ENCODE results near the gene INPP5J.
A peak's percentile ranks its signal among the peaks of the same experiment; 100 is the strongest.

Gene INPP5J

GRCh38 chr22:31139866-31140716 is 17.3 kb downstream of the INPP5J start, which contains the start of gene PLA2G3:
Gene PLA2G3 (minus strand): TSS chr22:31140508. CDS start chr22:31140354, 154 bp downstream.
- Mint-ChIP-seq H3K9me3 (no peaks in the 10 kb centered on the region), H3K36me3 (no peaks in the 10 kb centered on the region)

DNA sequence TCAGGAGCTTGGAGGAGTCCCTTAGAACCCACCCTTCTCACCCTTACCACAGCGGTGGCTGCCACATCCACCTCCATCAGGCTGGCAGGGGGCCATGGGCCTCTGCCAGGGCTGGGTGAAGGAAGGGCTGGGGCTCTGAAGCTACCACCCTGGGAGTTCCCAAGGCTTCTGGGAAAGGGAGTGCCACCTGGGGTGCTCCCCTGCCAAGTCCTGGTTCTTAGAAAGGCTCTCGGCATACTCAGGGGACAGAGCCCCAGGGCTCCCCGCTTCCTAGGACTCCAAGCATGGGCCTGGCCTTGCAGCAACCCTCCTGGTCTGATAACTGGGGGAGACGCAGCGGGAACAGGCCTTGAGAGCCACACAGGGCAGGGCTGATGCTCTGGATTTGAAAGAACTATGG is 18.0 kb downstream of the INPP5J start:
- no peak for ATAC-seq
- H3K4me3 Mint-ChIP-seq, result no peak overlapping the region
- no peaks in the 10 kb centered on the region for H3K9me3 Mint-ChIP-seq
- DNase-seq (ENCODE audit: low spot score in 2 of 2), result no peak
- no peaks in the 10 kb centered on the region for H3K4me1 Mint-ChIP-seq
- H3K27ac Mint-ChIP-seq, result peak overlapping the region; percentile 56
- H3K36me3 Mint-ChIP-seq, result no peaks in the 10 kb centered on the region

More at GRCh38 chr22:31139866-31140716, 17.3 kb downstream of the INPP5J start, which contains the start of gene PLA2G3:
- H3K4me1 Mint-ChIP-seq, result no peaks in the 10 kb centered on the region
- DNase-seq (ENCODE audit: low spot score in 2 of 2) (no peak), ATAC-seq (no peak)
- H3K27ac Mint-ChIP-seq, result peak within 1 kb of the TSS; percentile 56
- H3K4me3 Mint-ChIP-seq, result no peak within 1 kb of the TSS

- H3K4me1 Mint-ChIP-seq, result no peaks in the 10 kb centered on the region
- no peak for DNase-seq (ENCODE audit: low spot score in 2 of 2)
- no peaks in the 10 kb centered on the region for H3K9me3 Mint-ChIP-seq
- no peak overlapping the region for H3K4me3 Mint-ChIP-seq
- no peaks in the 10 kb centered on the region for H3K36me3 Mint-ChIP-seq
- H3K27ac Mint-ChIP-seq, result peak overlapping the region; percentile 56
- ATAC-seq, result no peak
Measured at GRCh38 chr22:31141551-31141950, 18.8 kb downstream of the INPP5J start.

DNA sequence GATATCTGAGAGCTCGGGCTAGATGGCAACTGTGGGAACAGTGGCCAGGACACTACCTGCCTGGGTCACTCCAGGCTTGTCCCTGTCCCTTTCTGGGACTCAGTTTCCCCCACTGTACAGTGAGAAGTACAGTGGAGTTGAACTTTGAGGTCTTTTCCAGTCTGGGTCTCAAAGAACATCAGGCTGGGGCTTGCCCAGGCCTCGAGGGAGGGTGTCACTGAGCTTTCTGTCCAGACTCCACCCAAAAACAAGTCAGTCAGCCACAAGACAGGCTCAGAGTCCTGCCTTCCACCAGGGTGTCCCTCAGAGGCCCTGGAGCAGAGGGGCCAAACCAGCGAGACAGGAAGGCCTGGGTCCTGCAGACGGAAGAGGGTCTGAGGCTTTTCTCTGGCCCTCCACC is 19.5 kb downstream of the INPP5J start:
- DNase-seq (ENCODE audit: low spot score in 2 of 2) (no peak), ATAC-seq (no peak)
- no peak overlapping the region for H3K4me3 Mint-ChIP-seq
- H3K27ac Mint-ChIP-seq, result peak overlapping the region; percentile 56
- no peaks in the 10 kb centered on the region for H3K9me3 Mint-ChIP-seq
- H3K36me3 Mint-ChIP-seq, result no peaks in the 10 kb centered on the region
- no peaks in the 10 kb centered on the region for H3K4me1 Mint-ChIP-seq

DNA sequence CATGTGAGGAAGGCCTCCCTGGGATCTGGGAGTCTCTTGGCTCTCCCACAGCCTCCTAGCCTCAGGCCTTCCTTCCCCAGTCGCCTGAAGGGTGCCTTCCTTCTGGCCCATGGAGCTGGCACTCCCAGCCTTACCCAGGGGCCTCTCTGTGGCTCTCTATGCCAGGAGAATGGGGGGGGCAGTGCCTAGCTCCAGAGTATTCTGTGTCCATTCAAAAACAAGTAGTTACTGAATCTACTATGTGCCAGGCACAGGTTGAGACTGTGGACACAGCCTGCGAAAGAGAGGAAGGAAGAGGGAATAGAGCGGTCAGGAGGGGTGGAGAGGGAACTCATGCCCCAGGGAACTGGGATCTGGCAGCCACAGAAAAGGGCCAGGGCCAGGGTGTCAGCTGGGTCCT is 20.3 kb downstream of the INPP5J start:
- no peak for DNase-seq (ENCODE audit: low spot score in 2 of 2)
- H3K27ac Mint-ChIP-seq, result peak overlapping the region; percentile 50
- no peak overlapping the region for H3K4me3 Mint-ChIP-seq
- no peaks in the 10 kb centered on the region for H3K9me3 Mint-ChIP-seq
- H3K36me3 Mint-ChIP-seq, result no peaks in the 10 kb centered on the region
- no peaks in the 10 kb centered on the region for H3K4me1 Mint-ChIP-seq
- ATAC-seq, result no peak

- no peak for ATAC-seq
- Mint-ChIP-seq H3K36me3 (no peaks in the 10 kb centered on the region), H3K4me1 (no peaks in the 10 kb centered on the region), H3K27ac (peak overlapping the region; percentile 50), H3K9me3 (no peaks in the 10 kb centered on the region), H3K4me3 (no peak overlapping the region)
- DNase-seq (ENCODE audit: low spot score in 2 of 2), result no peak
Measured at GRCh38 chr22:31143537-31143936, 20.8 kb downstream of the INPP5J start.

GRCh38 chr22:31144223-31144622 is 21.5 kb downstream of the INPP5J start:
- DNase-seq (ENCODE audit: low spot score in 2 of 2) (no peak), ATAC-seq (peak; percentile 17)
- Mint-ChIP-seq H3K4me1 (no peaks in the 10 kb centered on the region), H3K27ac (peak overlapping the region; percentile 50), H3K36me3 (no peaks in the 10 kb centered on the region), H3K4me3 (no peak overlapping the region), H3K9me3 (no peaks in the 10 kb centered on the region)

DNA sequence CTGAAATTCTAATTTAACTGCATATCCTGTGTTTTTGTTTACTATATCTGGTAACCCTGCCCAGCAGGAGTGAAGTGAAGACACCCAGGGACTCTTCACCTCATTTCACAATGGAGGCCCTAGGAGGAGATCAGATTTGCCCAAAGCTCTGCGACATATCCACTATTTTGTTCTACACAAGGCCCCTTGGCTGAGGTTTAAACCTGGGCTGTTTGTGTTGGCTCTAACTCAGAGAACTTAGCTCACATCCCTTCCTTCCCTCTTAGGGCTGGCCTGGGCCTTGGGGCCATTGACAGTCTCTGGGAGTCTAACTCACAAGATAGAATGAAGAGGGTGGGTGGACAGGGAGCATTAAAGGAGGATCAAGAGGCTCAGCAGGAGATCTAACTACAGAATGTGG is 25.7 kb downstream of the INPP5J start:
- no peak overlapping the region for H3K4me3 Mint-ChIP-seq
- DNase-seq (ENCODE audit: low spot score in 2 of 2), result no peak

DNA sequence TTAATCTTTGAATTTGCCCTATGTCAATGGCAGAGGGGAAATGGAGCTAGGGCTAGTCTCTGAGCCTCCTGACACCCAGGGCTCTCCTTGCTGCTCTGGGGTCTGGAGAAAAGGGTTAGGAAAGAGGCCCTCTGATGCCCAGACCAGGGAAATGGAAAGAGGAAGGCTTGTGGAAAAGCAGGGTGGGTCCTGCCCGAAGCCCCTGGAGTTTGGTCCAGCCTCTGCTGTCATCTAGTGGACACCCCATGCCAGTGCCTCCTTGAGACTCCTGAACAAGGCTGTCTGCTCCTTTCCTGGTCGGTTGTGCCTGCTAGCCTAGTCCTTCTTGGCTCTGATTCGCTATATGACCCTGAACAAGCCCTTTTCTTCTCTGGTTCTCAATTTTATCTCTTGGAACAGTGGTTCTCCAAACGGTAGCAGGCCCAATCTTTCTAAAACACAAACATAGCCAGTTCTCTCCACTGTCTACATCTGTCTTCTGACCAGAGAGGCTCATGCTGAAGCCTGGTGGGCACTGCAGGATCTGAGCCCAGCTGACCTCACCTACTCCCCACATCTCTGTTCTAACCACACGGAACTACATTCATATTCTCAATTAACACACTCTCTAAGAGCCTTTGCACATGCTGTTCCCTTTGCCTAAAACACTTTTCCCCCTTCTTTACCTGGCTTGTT is 26.3 kb downstream of the INPP5J start:
- peak; percentile 65 for ATAC-seq
- peak in 1 of 2 donors; percentile 53 for DNase-seq (ENCODE audit: low spot score in 2 of 2)
- Mint-ChIP-seq H3K27ac (peak overlapping the region; percentile 8), H3K9me3 (no peaks in the 10 kb centered on the region), H3K36me3 (no peaks in the 10 kb centered on the region), H3K4me3 (no peak overlapping the region), H3K4me1 (no peaks in the 10 kb centered on the region)

More for the DNA sequence above, 25.7 kb downstream of the INPP5J start:
- Mint-ChIP-seq H3K27ac (peak overlapping the region; percentile 8), H3K9me3 (no peaks in the 10 kb centered on the region), H3K36me3 (no peaks in the 10 kb centered on the region), H3K4me1 (no peaks in the 10 kb centered on the region)
- ATAC-seq, result no peak

GRCh38 chr22:31150615-31151014 is 27.8 kb downstream of the INPP5J start:
- Mint-ChIP-seq H3K27ac (no peak overlapping the region), H3K36me3 (no peaks in the 10 kb centered on the region), H3K9me3 (no peaks in the 10 kb centered on the region), H3K4me1 (no peaks in the 10 kb centered on the region), H3K4me3 (no peak overlapping the region)
- ATAC-seq, result no peak
- DNase-seq (ENCODE audit: low spot score in 2 of 2), result no peak

- no peaks in the 10 kb centered on the region for H3K36me3 Mint-ChIP-seq
- H3K27ac Mint-ChIP-seq, result no peak overlapping the region
- DNase-seq (ENCODE audit: low spot score in 2 of 2) (no peak), ATAC-seq (no peak)
- no peak overlapping the region for H3K4me3 Mint-ChIP-seq
- H3K9me3 Mint-ChIP-seq, result no peaks in the 10 kb centered on the region
- no peaks in the 10 kb centered on the region for H3K4me1 Mint-ChIP-seq
Measured at GRCh38 chr22:31151872-31152271, 29.1 kb downstream of the INPP5J start.

DNA sequence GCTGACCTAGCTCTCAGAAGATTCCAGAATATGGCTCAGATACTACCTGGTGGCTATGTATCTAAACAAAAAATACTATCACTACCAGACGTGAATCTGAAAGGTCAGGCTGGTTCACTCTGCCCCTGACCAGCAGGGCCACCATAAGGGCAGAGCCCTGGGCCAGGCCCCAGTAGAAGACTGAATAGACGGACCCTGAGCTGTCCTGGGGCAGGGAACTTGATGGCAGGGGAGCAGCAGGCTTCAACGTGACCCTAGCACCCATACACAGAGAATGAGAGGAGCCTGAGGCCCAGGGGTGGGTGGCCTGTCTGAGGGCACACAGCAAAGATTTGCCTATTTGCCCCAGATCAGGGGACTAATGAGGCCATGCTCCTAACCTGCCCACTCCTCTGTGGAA is 30.6 kb downstream of the INPP5J start:
- no peak for ATAC-seq
- DNase-seq (ENCODE audit: low spot score in 2 of 2), result no peak
- no peak overlapping the region for H3K4me3 Mint-ChIP-seq
- no peaks in the 10 kb centered on the region for H3K9me3 Mint-ChIP-seq
- no peak overlapping the region for H3K27ac Mint-ChIP-seq
- H3K4me1 Mint-ChIP-seq, result no peaks in the 10 kb centered on the region
- no peaks in the 10 kb centered on the region for H3K36me3 Mint-ChIP-seq

- no peak for DNase-seq (ENCODE audit: low spot score in 2 of 2)
- no peak for ATAC-seq
- H3K4me3 Mint-ChIP-seq, result no peak overlapping the region
- H3K27ac Mint-ChIP-seq, result no peak overlapping the region
- no peaks in the 10 kb centered on the region for H3K9me3 Mint-ChIP-seq
- peaks cover 9% of the 10 kb centered on the region for H3K4me1 Mint-ChIP-seq
- peaks cover 6% of the 10 kb centered on the region for H3K36me3 Mint-ChIP-seq
Measured at GRCh38 chr22:31154975-31155374, 32.2 kb downstream of the INPP5J start.

DNA sequence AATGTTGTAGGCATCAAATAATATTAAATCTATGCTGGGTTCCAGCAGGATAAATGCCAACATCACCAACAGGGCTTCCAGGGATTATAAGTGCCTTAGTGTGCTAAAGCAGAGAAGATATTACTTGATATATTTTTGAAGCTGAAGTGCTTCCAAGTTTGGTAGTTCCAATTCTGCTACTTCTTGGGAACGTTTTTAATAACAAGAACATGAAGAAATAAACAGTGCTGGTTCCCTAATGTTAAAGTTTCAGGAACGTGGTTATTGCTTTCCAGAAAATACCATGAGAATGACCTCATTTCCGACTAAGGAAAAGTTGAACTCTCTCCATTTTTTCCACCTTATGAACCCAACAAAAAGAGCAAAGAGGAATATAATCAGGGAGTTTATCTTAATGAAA is 32.7 kb downstream of the INPP5J start:
- H3K27ac Mint-ChIP-seq, result no peak overlapping the region
- ATAC-seq, result no peak
- no peak overlapping the region for H3K4me3 Mint-ChIP-seq
- no peaks in the 10 kb centered on the region for H3K9me3 Mint-ChIP-seq
- DNase-seq (ENCODE audit: low spot score in 2 of 2), result no peak
- peaks cover 10% of the 10 kb centered on the region for H3K36me3 Mint-ChIP-seq
- H3K4me1 Mint-ChIP-seq, result peaks cover 10% of the 10 kb centered on the region

GRCh38 chr22:31160328-31160978 is 37.7 kb downstream of the INPP5J start:
- Mint-ChIP-seq H3K36me3 (peaks cover 44% of the 10 kb centered on the region), H3K4me1 (peaks cover 27% of the 10 kb centered on the region), H3K4me3 (peak overlapping the region; percentile 86), H3K27ac (peak overlapping the region; percentile 95), H3K9me3 (no peaks in the 10 kb centered on the region)
- DNase-seq (ENCODE audit: low spot score in 2 of 2) (no peak), ATAC-seq (peak; percentile 65)

All from stimulated activated effector memory CD8-positive, alpha-beta T cell treated with anti-CD3 and anti-CD28 coated beads, Interleukin-12 subunit alpha, Interleukin-12 subunit beta, amount 100 ng/mL, for 72 hours (primary cell).